ENCODE results near the gene SINHCAF. TPM values are rescaled to one million over a fixed set of nuclear protein-coding genes. Genes with fewer than 3 reads are reported as not detected.

The SINHCAF gene
- total RNA-seq, 1 experiment from 2014 or later: 152 TPM

GRCh38 chr12:31310488-31310887, 15.5 kb downstream of the SINHCAF start:
- POLR2A ChIA-PET (ENCODE audit: unreplicated experiment): no interaction called here

GRCh38 chr12:31309279-31309678, 16.7 kb downstream of the SINHCAF start:
- intact Hi-C loops (cut with micrococcal nuclease; ENCODE audit: unreplicated experiment): no loop called here
- ChIA-PET CTCF (no interaction called here), POLR2A (ENCODE audit: unreplicated experiment) (no interaction called here)
- peaks cover 52% of the 10 kb centered on the region for H3K36me3 ChIP-seq (ENCODE audit: low read depth)
- no peak overlapping the region for H3K27ac ChIP-seq
- no peaks in the 10 kb centered on the region for H3K4me1 ChIP-seq (replicated peaks; ENCODE audit: insufficient read depth)
- H3F3A ChIP-seq (ENCODE audit: insufficient read depth, low read depth): peaks cover 4% of the 10 kb centered on the region; the same call in 1 of the 2 replicates
- H3K79me2 ChIP-seq (ENCODE audit: low read depth): peaks cover 100% of the 10 kb centered on the region
- H3K9me3 ChIP-seq (ENCODE audit: insufficient read depth, low read depth): no peaks in the 10 kb centered on the region
- no peaks in the 10 kb centered on the region for H3K9me2 ChIP-seq (ENCODE audit: insufficient read depth)
- H4K20me1 ChIP-seq (ENCODE audit: insufficient read depth): peaks cover 91% of the 10 kb centered on the region
- H3K4me3 ChIP-seq: no peak overlapping the region
- no peaks in the 10 kb centered on the region for H3K27me3 ChIP-seq (ENCODE audit: insufficient read depth, low read depth)
- no TSS peak for BruUV-seq (replicated peaks)
- H3K4me2 ChIP-seq: no peak overlapping the region
- no peak for DNase-seq
- TF ChIP-seq CTCF (conservative IDR thresholded peaks at IDR 0.05) (no peak), EZH2 (IDR thresholded peaks at IDR 0.05; ENCODE audit: low read depth) (no peak)
- H2AFZ ChIP-seq: no peak overlapping the region

More at GRCh38 chr12:31310488-31310887, 15.5 kb downstream of the SINHCAF start:
- Histone ChIP-seq H3K9me3 (ENCODE audit: insufficient read depth, low read depth) (no peaks in the 10 kb centered on the region), H3K27ac (no peak overlapping the region), H3K4me2 (no peak overlapping the region), H3K4me3 (no peak overlapping the region), H2AFZ (no peak overlapping the region), H3K36me3 (ENCODE audit: low read depth) (peaks cover 44% of the 10 kb centered on the region), H4K20me1 (ENCODE audit: insufficient read depth) (peaks cover 91% of the 10 kb centered on the region), H3K4me1 (replicated peaks; ENCODE audit: insufficient read depth) (0 out of 2 replicates have a peak, but pooled peaks cover 3% of the 10 kb centered on the region), H3K27me3 (ENCODE audit: insufficient read depth, low read depth) (no peaks in the 10 kb centered on the region), H3F3A (ENCODE audit: insufficient read depth, low read depth) (no peaks in the 10 kb centered on the region; the same call in 1 of the 2 replicates), H3K9me2 (ENCODE audit: insufficient read depth) (no peaks in the 10 kb centered on the region), H3K79me2 (ENCODE audit: low read depth) (peaks cover 100% of the 10 kb centered on the region)
- intact Hi-C loops (cut with micrococcal nuclease; ENCODE audit: unreplicated experiment): no loop called here
- no peak for DNase-seq
- no peak for TF ChIP-seq EZH2 (IDR thresholded peaks at IDR 0.05; ENCODE audit: low read depth)
- no peak for TF ChIP-seq CTCF (conservative IDR thresholded peaks at IDR 0.05)
- no TSS peak for BruUV-seq (replicated peaks)
- CTCF ChIA-PET: no interaction called here

GRCh38 chr12:31308116-31308515, 17.8 kb downstream of the SINHCAF start:
- H3K9me3 ChIP-seq (ENCODE audit: insufficient read depth, low read depth): no peaks in the 10 kb centered on the region
- peaks cover 61% of the 10 kb centered on the region for H3K36me3 ChIP-seq (ENCODE audit: low read depth)
- H3K27me3 ChIP-seq (ENCODE audit: insufficient read depth, low read depth): no peaks in the 10 kb centered on the region
- CTCF ChIA-PET: no interaction called here
- POLR2A ChIA-PET (ENCODE audit: unreplicated experiment): no interaction called here
- no peak overlapping the region for H3K4me2 ChIP-seq
- H2AFZ ChIP-seq: no peak overlapping the region
- H3K79me2 ChIP-seq (ENCODE audit: low read depth): peaks cover 100% of the 10 kb centered on the region
- H3K4me3 ChIP-seq: no peak overlapping the region
- no peak for DNase-seq
- H4K20me1 ChIP-seq (ENCODE audit: insufficient read depth): peaks cover 89% of the 10 kb centered on the region
- H3K9me2 ChIP-seq (ENCODE audit: insufficient read depth): no peaks in the 10 kb centered on the region
- no peak overlapping the region for H3K27ac ChIP-seq
- peaks cover 4% of the 10 kb centered on the region; the same call in 1 of the 2 replicates for H3F3A ChIP-seq (ENCODE audit: insufficient read depth, low read depth)
- H3K4me1 ChIP-seq (replicated peaks; ENCODE audit: insufficient read depth): no peaks in the 10 kb centered on the region
- intact Hi-C loops (cut with micrococcal nuclease; ENCODE audit: unreplicated experiment): no loop called here
- no TSS peak for BruUV-seq (replicated peaks)
- TF ChIP-seq CTCF (conservative IDR thresholded peaks at IDR 0.05): no peak
- no peak for TF ChIP-seq EZH2 (IDR thresholded peaks at IDR 0.05; ENCODE audit: low read depth)

Data from PC-9 (cell line).